Right ventricle myocardium superior (tissue), 1 donor: ENCODE measurements around the gene ARF6. TPM values are rescaled to one million over a fixed set of nuclear protein-coding genes. Genes with fewer than 3 reads are reported as not detected.
"Not testable (repeated sequence)": the region's sequence is repeated elsewhere in the genome, so short reads cannot be mapped to it uniquely, and the experiment has no call there.

Experiments used
- ATAC-seq: fragments of 200-7000 bp; cut with Tn5 transposase; one replicate; pipeline ENCODE4 v1.9.1; 2020; ENCODE audit warnings: mild to moderate bottlenecking; ENCODE audit not compliant: poor library complexity
- DNase-seq: peaks from one replicate; pipeline ENCODE4 v3.0.0-alpha.2; 2020
- intact Hi-C: fragments of 100-400 bp; cut with DNase I; formaldehyde crosslinking; loops from one replicate; pipeline ENCODE4 v1.11.2; 2022
- total RNA-seq: library from RNA; stranded (reverse); fragmentation: NEBNext Ultra II Directional; extraction: Animal tissue kit (Norgen Biotek cat#: 25700); gene quantifications from one replicate; pipeline ENCODE4 v1.2.1, GENCODE V29; 2021
- donor health status: DM: no; HTN: yes; CAD: no; lungs with severe emphysema.

ARF6 gene
- total RNA-seq, 1 donor from 2014 or later = 23.8 TPM

DNA sequence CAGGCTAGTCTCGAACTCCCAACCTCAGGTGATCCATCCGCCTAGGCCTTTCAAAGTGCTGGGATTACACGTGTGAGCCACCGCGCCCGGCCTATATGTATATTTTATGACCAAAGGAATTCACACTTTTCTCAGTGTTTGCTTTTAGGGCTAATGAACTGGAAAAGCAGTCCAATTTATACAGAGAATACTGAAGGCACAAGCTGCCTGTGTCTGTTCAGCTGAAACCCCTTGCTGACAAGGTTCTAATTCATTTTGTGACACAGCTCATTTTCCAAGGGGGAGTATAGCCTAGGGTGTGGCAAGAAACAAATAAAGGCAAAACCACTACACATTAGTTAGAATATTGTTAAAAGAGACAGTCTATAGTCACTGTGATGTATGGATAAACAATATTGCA lies 22.0 kb upstream of the ARF6 start:
- ATAC-seq = no peak
- intact Hi-C loops = no loop called here
- no peak for DNase-seq

DNA sequence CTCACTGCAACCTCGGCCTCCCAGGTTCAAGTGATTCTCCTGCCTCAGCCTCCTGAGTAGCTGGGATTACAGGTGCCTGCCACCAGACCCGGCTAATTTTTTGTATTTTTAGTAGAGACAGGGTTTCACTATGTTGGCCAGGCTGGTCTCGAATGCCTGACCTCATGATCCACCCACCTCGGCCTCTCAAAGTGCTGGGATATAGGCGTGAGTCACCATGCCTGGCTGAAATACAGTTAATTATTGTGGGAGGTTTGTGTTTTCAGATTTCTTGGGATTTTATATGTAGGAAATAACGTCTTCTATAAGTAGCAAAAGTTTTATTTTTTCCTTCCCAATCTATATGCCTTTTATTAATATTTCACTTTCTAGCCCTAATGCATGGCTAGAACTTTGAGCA lies 19.3 kb upstream of the ARF6 start:
- DNase-seq, intact Hi-C loops, ATAC-seq: not testable (repeated sequence)

DNA sequence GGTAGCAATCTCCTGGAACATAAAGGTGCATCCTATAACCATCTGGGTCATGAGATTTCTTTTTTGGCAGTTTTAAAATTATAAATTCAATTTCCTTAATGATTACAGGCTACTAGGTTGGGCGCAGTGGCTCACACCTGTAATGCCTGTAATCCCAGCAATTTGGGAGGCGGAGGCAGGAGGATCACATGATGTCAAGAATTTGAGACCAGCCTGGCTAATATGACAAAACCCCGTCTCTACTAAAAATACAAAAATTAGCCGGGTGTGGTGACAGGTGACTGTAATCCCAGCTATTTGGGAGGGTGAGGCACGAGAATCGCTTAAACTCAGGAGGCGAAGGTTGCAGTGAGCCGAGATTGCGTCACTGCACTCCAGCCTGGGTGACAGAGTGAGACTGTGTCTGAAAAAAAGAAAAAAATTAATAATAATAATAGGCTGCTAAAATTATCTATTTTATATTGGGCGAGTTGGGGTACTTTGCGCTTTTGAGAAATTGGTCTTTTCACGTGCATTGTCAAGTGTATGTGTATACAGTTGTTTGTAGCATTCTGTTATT lies 17.2 kb upstream of the ARF6 start:
- ATAC-seq = no peak
- intact Hi-C loops = no loop called here
- no peak for DNase-seq

DNA sequence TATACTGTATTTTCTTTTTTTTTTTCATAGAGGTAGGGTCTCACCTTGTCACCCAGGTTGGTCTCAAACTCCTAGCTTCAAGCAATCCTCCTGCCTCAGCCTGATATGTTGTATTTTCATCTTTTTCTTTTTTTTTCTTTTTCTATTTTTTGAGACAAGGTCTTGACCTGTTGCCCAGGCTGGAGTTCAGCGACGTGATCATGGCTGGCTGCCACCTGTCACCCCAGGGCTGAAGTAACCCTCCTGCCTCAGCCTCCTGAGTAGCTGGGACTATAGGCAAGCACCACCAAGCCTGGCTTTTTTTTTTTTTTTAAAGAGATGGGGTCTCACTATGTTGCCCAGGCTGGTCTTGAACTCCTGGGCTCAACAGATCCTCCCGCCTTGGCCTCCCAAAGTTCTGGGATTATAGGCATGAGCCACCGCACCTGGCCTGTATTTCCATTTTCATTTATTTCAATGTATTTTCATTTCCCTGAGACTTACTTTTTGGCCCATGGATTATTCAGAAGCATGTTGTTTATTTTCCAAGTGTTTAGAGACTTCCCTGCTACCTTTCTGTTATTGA lies 16.2 kb upstream of the ARF6 start:
- DNase-seq (no peak), ATAC-seq (no peak)
- intact Hi-C loops = no loop called here

DNA sequence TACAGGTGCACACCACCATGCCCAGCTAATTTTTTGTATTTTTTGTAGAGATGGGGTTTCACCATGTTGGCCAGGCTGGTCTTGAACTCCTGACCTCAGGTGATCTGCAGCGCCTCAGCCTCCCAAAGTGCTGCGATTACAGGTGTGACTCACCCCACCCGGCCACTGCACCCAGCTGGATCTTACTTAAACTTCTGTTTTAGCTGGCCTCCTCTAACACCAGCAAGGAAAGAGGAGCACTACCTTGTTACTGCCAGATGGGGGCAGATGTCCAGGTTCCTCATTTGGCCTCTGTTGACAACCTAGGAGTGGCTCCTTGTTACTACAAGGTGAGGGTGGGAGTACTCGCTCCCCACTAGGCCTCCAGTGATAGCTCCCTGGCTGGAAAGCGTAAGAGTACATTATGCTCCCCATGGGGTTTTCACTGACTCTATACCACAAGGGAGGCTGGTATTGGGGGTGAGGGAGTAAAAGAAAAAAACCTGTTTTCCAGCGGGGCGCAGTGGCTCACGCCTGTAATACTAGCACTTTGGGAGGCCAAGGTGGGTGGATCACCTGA lies 13.2 kb upstream of the ARF6 start:
- DNase-seq (no peak), ATAC-seq (peak; percentile 82)
- intact Hi-C loops = no loop called here

DNA sequence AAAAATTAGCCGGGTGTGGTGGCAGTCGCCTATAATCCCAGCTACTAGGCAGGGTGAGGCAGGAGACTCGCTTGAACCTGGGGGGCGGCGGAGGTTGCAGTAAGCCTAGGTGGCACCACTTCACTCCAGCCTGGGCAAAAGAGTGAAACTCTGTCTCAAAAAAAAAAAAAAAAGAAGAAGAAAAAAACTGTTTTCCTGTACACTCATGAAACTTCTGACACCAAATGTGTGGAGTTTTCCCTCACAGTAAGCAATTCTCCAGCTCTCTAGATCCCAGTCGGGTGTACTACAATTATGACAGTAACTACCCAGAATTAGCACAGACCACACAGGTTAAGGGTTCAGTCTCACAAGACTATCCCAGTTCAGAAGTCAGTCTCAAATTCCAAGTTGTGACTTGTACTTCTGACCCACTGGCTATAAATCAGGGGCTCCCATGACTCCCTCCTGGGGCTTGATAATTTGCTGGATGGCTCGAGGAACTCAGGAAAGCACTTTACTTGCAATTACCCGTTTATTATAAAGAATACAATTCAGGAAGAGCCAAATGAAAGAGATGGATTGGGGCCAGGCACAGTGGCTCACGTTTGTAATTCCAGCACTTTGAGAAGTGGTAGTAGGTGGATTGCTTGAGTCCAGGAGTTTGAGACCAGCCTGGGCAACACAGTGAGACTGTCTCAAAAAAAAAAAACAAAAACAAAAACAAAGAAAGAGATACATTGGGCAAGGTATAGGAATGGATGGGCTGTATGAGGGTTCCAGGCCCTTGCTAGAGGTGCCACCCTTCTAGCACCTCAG lies 12.4 kb upstream of the ARF6 start:
- no peak for DNase-seq
- intact Hi-C loops = no loop called here
- ATAC-seq = peak; percentile 18

DNA sequence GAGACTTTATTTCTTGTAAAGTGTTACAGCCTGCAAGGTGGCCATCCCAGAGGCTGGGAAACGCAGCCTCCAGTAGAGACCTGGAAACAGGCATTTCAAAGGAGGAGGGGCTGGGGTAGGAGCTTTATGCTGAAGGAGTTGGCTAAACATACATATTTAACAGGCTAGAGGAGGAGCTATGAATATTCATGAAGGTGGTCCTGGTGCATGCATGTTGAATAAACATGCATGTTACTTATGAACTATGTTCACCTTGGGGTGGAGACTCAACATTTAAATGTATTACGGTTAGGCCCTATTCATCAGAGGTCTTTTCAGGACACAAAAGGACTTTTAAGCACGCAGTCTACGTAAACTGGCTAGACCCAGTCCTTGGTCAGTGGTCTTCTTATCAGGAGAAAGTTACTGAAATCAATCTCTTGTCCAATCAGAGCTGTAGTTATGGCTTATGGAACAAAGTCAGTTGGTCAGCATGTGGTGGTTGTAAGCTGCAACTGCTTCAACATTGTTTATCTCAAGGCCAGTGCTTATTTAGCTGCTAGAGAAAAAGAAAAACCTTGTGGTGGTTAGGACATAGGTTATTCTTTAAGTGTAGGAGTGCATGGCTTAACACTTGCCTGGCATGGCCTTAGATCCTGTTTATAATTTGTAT lies 11.4 kb upstream of the ARF6 start:
- no peak for DNase-seq
- ATAC-seq = no peak
- intact Hi-C loops = no loop called here

DNA sequence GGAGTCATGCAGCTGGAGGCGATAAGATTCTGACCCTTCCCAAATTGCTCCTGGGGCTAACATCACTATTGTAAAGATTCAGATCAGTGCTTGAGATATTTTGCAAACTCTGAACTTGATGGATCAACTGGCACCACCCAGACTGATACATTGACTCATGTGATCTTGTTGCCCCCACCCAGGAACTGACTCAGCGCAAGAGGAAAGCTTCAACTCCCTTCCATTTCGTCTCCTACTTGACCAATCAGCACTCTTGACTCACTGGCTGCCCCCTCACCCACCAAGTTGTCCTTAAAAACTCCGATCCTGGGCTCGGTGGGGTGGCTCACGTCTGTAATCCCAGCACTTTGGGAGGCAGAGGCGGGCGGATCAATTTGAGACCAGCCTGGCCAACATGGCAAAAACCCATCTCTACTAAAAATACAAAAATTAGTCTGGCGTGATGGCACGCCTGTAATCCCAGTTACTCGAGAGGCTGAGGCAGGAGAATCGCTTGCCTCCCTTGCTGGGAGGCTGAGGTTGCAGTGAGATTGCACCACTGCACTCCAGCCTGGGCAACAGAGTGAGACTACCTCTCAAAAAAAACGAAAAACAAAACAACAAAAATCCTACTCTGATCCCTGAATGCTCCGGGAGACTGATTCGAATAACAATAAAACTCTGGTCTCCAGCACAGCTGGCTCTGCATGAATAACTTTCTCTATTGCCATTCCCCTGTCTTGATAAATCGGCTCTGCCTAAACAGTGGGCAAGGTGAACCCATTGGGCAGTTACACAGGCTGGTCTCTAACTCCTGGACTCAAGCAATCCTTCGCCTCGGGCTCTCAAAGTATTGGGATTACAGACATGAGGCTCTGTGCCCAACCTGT lies 9.8 kb upstream of the ARF6 start:
- DNase-seq (no peak), ATAC-seq (no peak)
- intact Hi-C loops = no loop called here

DNA sequence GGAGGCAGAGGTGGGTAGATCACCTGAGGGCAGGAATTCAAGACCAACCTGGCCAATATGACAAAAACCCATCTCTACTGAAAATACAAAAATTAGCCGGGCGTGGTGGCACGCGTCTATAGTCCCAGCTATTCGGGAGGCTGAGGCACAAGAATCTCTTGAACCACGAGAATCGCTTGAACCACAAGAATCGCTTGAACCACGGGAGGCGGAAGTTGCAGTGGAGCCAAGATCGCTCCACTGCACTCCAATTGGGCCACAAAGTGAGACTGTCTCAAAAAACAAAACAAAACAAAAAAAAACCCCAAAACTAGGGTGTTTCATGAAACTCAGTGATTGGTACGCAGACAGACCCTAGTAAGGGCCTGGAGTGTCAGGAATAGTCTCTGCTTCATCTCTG lies 6.4 kb upstream of the ARF6 start:
- ATAC-seq (no peak), DNase-seq (no peak)
- intact Hi-C loops = no loop called here

DNA sequence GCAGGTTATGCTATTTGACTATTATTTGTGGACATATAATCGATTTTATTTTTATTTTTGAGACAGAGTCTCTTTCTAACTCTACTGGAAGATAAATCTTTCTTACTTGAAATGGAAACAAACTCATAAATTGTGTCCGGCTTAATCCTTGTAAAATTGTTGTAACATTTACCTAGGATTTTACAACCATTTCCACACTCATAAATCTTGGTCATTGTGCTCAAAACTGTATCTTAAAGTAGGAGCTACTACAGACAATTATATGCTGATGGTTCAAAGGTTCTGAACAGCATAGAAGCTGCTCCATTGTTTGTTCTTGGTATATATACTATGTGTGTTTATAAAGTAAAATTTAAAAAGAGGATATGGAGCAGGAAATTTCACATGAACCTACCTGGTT lies 4.6 kb upstream of the ARF6 start:
- intact Hi-C loops = no loop called here
- DNase-seq = no peak
- no peak for ATAC-seq

DNA sequence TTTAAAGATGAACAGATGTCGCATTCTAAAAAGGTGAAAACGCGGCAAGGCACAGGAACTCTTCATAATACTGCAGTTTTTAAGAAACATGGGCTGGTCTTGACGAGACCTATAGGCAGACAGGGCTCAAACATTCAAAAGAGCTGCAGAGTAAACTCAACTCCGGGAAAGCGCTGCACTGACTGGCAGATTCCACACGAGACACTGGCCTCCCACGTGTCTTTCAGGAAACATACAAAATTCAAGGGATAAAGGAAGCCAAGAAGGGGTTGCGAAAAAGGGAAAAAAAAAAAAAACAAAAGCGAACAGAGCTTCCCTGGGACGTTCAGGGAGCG lies 614 bp upstream of the ARF6 start:
- no peak for DNase-seq
- peak; percentile 70 for ATAC-seq
- intact Hi-C loops = loop anchor here (5.0 kb wide), 1 partner anchor 110 kb away; no protein-coding TSS in a partner anchor

DNA sequence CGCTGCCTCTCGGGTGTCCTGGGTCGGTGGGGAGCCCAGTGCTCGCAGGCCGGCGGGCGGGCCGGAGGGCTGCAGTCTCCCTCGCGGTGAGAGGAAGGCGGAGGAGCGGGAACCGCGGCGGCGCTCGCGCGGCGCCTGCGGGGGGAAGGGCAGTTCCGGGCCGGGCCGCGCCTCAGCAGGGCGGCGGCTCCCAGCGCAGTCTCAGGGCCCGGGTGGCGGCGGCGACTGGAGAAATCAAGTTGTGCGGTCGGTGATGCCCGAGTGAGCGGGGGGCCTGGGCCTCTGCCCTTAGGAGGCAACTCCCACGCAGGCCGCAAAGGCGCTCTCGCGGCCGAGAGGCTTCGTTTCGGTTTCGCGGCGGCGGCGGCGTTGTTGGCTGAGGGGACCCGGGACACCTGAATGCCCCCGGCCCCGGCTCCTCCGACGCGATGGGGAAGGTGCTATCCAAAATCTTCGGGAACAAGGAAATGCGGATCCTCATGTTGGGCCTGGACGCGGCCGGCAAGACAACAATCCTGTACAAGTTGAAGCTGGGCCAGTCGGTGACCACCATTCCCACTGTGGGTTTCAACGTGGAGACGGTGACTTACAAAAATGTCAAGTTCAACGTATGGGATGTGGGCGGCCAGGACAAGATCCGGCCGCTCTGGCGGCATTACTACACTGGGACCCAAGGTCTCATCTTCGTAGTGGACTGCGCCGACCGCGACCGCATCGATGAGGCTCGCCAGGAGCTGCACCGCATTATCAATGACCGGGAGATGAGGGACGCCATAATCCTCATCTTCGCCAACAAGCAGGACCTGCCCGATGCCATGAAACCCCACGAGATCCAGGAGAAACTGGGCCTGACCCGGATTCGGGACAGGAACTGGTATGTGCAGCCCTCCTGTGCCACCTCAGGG lies 679 bp downstream of the ARF6 start:
- DNase-seq (peak; percentile 81), ATAC-seq (peak; percentile 76)
- intact Hi-C loops = loop anchor here (5.0 kb wide), 1 partner anchor 109 kb away; no protein-coding TSS in a partner anchor

DNA sequence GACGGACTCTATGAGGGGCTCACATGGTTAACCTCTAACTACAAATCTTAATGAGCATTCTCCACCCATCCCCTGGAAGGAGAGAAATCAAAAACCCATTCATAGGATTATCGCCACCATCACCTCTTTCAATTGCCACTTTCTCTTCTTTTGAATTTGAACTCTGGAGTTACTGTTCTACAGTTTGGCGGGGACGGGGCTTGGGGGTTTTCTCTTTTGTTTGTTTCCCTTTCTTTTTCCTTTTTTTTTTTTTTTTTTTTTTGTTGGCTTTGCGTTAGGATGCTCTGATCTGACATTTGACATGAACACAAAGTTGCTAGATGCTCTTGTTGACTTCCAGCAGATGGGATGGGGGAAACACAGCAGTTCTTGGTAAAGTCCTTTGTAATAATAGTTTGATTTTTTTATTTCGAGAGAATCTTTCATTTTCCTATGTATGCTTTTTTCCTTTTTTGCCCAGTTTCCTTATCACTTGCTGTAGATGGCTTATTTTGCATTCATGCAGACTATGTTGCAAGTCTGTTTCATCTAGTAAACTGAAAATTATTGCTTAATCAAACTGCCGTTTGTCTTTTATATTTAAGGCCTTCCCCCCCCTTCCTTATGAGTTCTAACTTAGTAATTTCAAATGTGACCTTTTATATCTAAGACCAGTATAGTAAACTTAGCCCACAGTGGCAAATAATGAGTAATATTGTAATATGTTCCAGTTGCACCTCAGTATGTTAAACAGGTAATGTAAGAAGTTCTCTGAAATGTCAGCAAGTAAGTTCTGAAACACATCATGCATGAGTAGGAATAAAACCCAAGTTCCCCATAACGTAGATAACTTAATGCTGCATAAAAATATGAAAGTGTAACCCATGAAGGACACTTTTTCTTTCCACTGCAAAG lies 1.6 kb downstream of the ARF6 start:
- DNase-seq, ATAC-seq: not testable (repeated sequence)
- intact Hi-C loops = loop anchor here (5.0 kb wide), 1 partner anchor 108 kb away; no protein-coding TSS in a partner anchor

DNA sequence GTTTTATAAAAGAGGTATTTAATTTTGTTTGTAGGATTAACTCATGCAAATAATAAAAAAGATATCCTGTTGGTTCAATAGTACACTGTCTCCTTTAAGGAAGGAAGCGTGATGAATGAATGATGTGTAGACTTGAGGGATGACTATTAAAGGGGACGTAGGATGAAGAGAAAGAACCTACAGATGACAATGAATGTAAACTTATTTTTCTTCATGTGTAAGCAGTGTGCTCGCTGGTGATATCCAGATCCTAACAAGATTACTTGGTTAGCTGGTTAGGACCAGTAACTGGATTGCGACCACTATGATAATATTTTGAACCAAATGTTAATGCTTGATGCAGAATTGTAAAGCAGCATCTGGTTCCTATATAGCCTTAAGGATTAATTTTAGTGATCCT lies 2.6 kb downstream of the ARF6 start:
- DNase-seq (no peak), ATAC-seq (no peak)
- intact Hi-C loops = no loop called here

DNA sequence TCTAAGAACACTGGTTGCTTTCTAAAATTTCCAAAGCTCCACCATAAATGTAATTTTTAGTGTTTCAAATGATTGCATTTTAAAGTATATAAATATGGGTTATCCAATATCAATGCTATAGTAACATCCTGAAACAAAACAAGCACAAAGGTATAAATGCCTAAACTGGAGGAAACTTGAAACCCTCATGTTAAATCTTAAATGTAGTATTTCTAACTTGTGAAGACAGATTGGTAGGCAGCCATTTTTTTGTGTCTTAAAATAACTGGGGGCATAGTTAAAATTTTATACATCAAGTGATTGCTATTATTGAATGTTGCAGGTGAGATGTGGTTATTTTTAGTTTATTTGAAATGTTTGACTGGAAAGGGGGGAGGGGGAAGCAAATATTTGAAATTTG lies 3.4 kb downstream of the ARF6 start:
- DNase-seq, intact Hi-C loops, ATAC-seq: not testable (repeated sequence)

DNA sequence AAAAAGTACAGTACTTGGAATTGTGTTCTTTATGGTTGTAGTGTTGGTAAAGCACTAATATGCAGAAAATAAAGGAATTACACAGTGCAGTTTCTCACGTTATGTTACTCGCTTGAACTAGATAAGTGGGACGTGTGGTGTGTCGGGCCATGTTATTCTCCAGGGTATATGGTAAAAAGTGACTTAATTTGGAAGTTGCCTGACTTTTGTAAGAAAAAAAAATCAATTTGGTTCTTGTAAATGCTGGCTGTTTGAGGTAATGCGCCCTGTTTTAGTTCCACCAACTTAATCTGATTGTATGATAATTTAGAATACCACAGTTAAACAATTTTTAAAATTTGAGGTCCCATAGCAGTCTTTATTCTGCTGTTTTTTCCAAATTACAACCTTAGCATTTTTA lies 4.1 kb downstream of the ARF6 start:
- intact Hi-C loops = no loop called here
- DNase-seq = no peak
- ATAC-seq = no peak

DNA sequence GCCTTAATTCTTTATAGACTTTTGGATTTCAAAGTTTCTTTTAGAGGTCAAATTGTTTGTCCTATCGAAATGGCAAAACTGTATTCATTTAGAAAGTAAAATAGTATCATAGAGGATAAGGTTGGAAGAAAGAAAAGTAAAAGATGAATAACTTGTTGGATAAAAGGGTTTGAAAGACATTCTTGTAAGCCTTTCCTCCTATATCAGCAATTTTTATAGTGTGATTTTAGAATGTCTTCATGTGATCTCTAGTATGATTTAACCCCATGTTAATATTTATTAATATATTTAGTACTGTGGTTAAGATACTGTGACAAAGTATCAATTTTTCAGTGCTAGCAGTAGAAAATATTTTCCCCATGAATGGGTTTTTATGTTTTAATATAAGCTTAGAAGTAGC lies 4.5 kb downstream of the ARF6 start:
- ATAC-seq (no peak), DNase-seq (no peak)
- intact Hi-C loops = no loop called here
